NT2/D1 (cell line): ENCODE data around the gene PRAC2.

Experiments used
- DNase-seq: peaks from one replicate; pipeline ENCODE4 v3.0.0-alpha.2; 2011; ENCODE audit warnings: low read depth, low spot score
- H3K27me3 ChIP-seq: 2 replicates; pipeline ENCODE4 v1.6.0; 2011; ENCODE audit warnings: mild to moderate bottlenecking; ENCODE audit not compliant: insufficient read length, insufficient read depth
- H3K36me3 ChIP-seq: 2 replicates; pipeline ENCODE4 v1.6.1; 2011; ENCODE audit warnings: mild to moderate bottlenecking, low read length, mixed read lengths; ENCODE audit not compliant: insufficient read depth, insufficient read length
- H3K4me1 ChIP-seq: 2 replicates; pipeline ENCODE4 v1.5.1; 2011; ENCODE audit not compliant: insufficient read depth, insufficient read length
- H3K4me3 ChIP-seq: 2 replicates; pipeline ENCODE4 v1.5.1; 2011; ENCODE audit warnings: low read depth; ENCODE audit not compliant: insufficient read length
- H3K9ac ChIP-seq: 2 replicates; pipeline ENCODE4 v1.6.0; 2011; ENCODE audit warnings: low read depth; ENCODE audit not compliant: insufficient read length
- H3K9me3 ChIP-seq: 2 replicates; pipeline ENCODE4 v1.5.1; 2011; ENCODE audit warnings: mild to moderate bottlenecking, low read length; ENCODE audit not compliant: insufficient read depth
- SUZ12 ChIP-seq: IDR thresholded peaks from 2 replicates; pipeline ENCODE4 v1.6.1; 2011; ENCODE audit not compliant: insufficient read length, insufficient read depth; ENCODE audit errors: extremely low read depth
- YY1 ChIP-seq: IDR thresholded peaks from 2 replicates; pipeline ENCODE4 v1.6.1; 2011; ENCODE audit not compliant: insufficient read length, insufficient read depth
- ZNF274 ChIP-seq: IDR thresholded peaks from 2 replicates; pipeline ENCODE4 v1.6.1; 2011; ENCODE audit warnings: mild to moderate bottlenecking, low read depth, low read length

The PRAC2 gene

DNA sequence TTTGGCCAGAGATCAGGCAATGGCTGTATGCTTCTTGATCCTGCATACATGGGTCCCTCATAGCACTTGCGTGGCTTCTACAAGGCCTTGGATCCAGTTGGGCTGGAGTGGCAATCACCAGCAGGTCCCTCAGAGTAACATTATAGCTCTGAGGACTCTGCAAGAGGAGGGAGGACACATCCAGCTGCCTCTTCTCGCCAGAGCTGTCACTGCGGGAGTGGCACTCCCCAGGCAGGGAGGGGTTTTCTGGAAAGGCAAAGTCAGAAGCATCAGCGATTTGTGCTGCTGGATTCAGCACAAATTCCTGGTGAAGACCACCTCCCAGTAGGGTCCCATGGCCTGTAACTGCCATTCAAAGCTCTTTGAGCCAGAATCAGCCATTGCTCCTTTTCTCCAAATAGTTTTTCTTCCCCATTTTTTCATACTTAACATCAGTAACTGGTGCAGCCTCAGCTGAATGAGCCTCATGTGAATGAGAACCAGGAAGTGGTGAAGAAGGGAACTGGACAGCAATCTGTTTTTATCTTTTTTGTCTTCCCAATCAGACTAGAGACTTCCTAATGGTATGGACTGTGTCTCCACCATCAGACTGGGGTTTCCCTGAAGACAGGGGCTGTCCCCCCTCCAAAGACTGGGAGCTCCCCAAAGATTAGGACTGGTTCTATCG is 46.2 kb downstream of the PRAC2 start:
- Histone ChIP-seq H3K36me3 (no peaks in the 10 kb centered on the region), H3K9me3 (no peaks in the 10 kb centered on the region), H3K4me1 (no peaks in the 10 kb centered on the region), H3K9ac (no peak overlapping the region), H3K4me3 (no peak overlapping the region), H3K27me3 (peaks cover 3% of the 10 kb centered on the region)
- TF ChIP-seq ZNF274 (no peak), SUZ12 (no peak), YY1 (no peak)
- no peak for DNase-seq

DNA sequence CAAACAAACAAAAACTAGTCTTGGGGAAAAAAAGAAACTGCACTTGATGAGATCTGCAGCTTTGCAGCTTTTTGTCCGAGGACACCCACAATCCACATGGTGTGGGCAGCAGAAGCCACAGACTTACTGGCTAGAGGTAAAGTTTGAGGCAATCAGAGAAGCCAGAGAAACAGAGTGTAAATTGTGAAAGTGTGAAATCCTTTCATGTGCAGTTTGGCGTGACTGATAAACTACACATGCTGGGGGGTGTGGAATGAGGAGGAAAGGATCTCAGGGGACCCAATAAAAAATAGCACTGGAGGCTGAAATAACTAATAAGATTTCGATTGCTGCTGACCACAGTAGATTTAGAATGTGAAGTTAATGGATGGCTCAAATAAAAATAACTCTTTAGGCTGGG is 48.0 kb downstream of the PRAC2 start:
- H3K4me3 ChIP-seq = no peak overlapping the region
- H3K9me3 ChIP-seq = no peaks in the 10 kb centered on the region
- no peak for TF ChIP-seq SUZ12
- no peak for TF ChIP-seq YY1
- no peaks in the 10 kb centered on the region for H3K36me3 ChIP-seq
- H3K9ac ChIP-seq = no peak overlapping the region
- no peak for DNase-seq
- H3K4me1 ChIP-seq = no peaks in the 10 kb centered on the region
- H3K27me3 ChIP-seq = peaks cover 3% of the 10 kb centered on the region

DNA sequence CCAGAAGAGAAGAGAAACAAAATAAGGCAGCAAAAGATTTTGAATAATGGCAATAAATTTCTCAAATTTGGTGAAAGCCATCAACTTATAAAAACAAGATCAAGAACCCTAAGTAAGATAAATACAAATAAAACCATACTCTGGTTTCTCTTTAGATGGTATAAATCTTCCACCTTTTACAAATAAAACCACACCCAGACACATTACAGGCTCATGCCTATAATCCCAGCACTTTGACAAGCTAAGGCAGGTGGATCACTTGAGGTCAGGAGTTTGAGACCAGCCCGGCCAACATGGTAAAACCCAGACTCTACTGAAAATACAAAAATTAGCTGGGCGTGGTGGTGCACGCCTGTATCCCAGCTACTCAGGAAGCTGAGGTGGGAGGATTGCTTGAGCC is 50.3 kb downstream of the PRAC2 start:
- H3K9me3 ChIP-seq = no peaks in the 10 kb centered on the region
- no peaks in the 10 kb centered on the region for H3K4me1 ChIP-seq
- no peak overlapping the region for H3K9ac ChIP-seq
- TF ChIP-seq SUZ12 (no peak), ZNF274 (no peak), YY1 (no peak)
- H3K36me3 ChIP-seq = no peaks in the 10 kb centered on the region
- DNase-seq = no peak
- no peaks in the 10 kb centered on the region for H3K27me3 ChIP-seq
- no peak overlapping the region for H3K4me3 ChIP-seq
